ENCODE data around the gene MFSD8. TPM values are rescaled to one million over a fixed set of nuclear protein-coding genes. Genes with fewer than 3 reads are reported as not detected.
A peak's percentile ranks its signal among the peaks of the same experiment; 100 is the strongest.
"Not testable (repeated sequence)": the region's sequence is repeated elsewhere in the genome, so short reads cannot be mapped to it uniquely, and the experiment has no call there.

Gene MFSD8
- total RNA-seq, 1 experiment from 2014 or later = 16.6 TPM

GRCh38 chr4:127967141-127967775 is 2.3 kb upstream of the MFSD8 start:
- ChIA-PET POLR2A (ENCODE audit: low non-redundant PET) (no interaction called here), CTCF (no interaction called here)
- Histone ChIP-seq H3K4me3 (ENCODE audit: low read depth, low read length, poor library complexity, severe bottlenecking) (no peak overlapping the region), H3K9me3 (ENCODE audit: low read depth, low read length, poor library complexity, severe bottlenecking) (no peaks in the 10 kb centered on the region), H3K27ac (ENCODE audit: low read depth, low read length, poor library complexity, severe bottlenecking) (no peak overlapping the region), H3K27me3 (replicated peaks; ENCODE audit: insufficient read depth, low read depth, low read length, poor library complexity) (no peaks in the 10 kb centered on the region), H3K36me3 (ENCODE audit: insufficient read depth, low read length, poor library complexity, severe bottlenecking) (no peaks in the 10 kb centered on the region), H3K4me1 (ENCODE audit: insufficient read depth, low read length, poor library complexity, severe bottlenecking) (no peaks in the 10 kb centered on the region)
- no peak for DNase-seq (ENCODE audit: low spot score)
- TF ChIP-seq EZH2 (IDR thresholded peaks at IDR 0.05; ENCODE audit: borderline replicate concordance, low read depth, low read length, poor library complexity, severe bottlenecking) = no peak
- no peak for TF ChIP-seq CTCF (conservative IDR thresholded peaks at IDR 0.05; ENCODE audit: low read depth, low read length)
- no TSS peak for BruUV-seq (replicated peaks)
- intact Hi-C loops (cut with micrococcal nuclease; ENCODE audit: unreplicated experiment) = no loop called here

GRCh38 chr4:127965803-127966175 is 816 bp upstream of the MFSD8 start:
- CTCF ChIA-PET = no interaction called here
- no TSS peak for BruUV-seq (replicated peaks)
- Histone ChIP-seq H3K36me3 (ENCODE audit: insufficient read depth, low read length, poor library complexity, severe bottlenecking) (no peaks in the 10 kb centered on the region), H3K27me3 (replicated peaks; ENCODE audit: insufficient read depth, low read depth, low read length, poor library complexity) (no peaks in the 10 kb centered on the region), H3K27ac (ENCODE audit: low read depth, low read length, poor library complexity, severe bottlenecking) (peak overlapping the region; percentile 86), H3K9me3 (ENCODE audit: low read depth, low read length, poor library complexity, severe bottlenecking) (no peaks in the 10 kb centered on the region), H3K4me1 (ENCODE audit: insufficient read depth, low read length, poor library complexity, severe bottlenecking) (no peaks in the 10 kb centered on the region), H3K4me3 (ENCODE audit: low read depth, low read length, poor library complexity, severe bottlenecking) (peak overlapping the region; percentile 76)
- peak; percentile 31 for DNase-seq (ENCODE audit: low spot score)
- intact Hi-C loops (cut with micrococcal nuclease; ENCODE audit: unreplicated experiment) = no loop called here
- no peak for TF ChIP-seq CTCF (conservative IDR thresholded peaks at IDR 0.05; ENCODE audit: low read depth, low read length)
- TF ChIP-seq EZH2 (IDR thresholded peaks at IDR 0.05; ENCODE audit: borderline replicate concordance, low read depth, low read length, poor library complexity, severe bottlenecking) = no peak
- POLR2A ChIA-PET (ENCODE audit: low non-redundant PET) = no interaction called here

GRCh38 chr4:127964426-127965061 is 429 bp downstream of the MFSD8 start:
- BruUV-seq (replicated peaks); DNase-seq (ENCODE audit: low spot score); CTCF ChIA-PET; H3K9me3 ChIP-seq (ENCODE audit: low read depth, low read length, poor library complexity, severe bottlenecking); POLR2A ChIA-PET (ENCODE audit: low non-redundant PET); intact Hi-C loops (cut with micrococcal nuclease; ENCODE audit: unreplicated experiment); H3K36me3 ChIP-seq (ENCODE audit: insufficient read depth, low read length, poor library complexity, severe bottlenecking); H3K27me3 ChIP-seq (replicated peaks; ENCODE audit: insufficient read depth, low read depth, low read length, poor library complexity); H3K4me1 ChIP-seq (ENCODE audit: insufficient read depth, low read length, poor library complexity, severe bottlenecking): not testable (repeated sequence)
- peak overlapping the region; percentile 86 for H3K27ac ChIP-seq (ENCODE audit: low read depth, low read length, poor library complexity, severe bottlenecking)
- H3K4me3 ChIP-seq (ENCODE audit: low read depth, low read length, poor library complexity, severe bottlenecking) = peak overlapping the region; percentile 76

GRCh38 chr4:127963633-127964398 is 1.2 kb downstream of the MFSD8 start:
- H3K27me3 ChIP-seq (replicated peaks; ENCODE audit: insufficient read depth, low read depth, low read length, poor library complexity); CTCF ChIA-PET; POLR2A ChIA-PET (ENCODE audit: low non-redundant PET); BruUV-seq (replicated peaks); H3K4me1 ChIP-seq (ENCODE audit: insufficient read depth, low read length, poor library complexity, severe bottlenecking); H3K27ac ChIP-seq (ENCODE audit: low read depth, low read length, poor library complexity, severe bottlenecking); DNase-seq (ENCODE audit: low spot score); intact Hi-C loops (cut with micrococcal nuclease; ENCODE audit: unreplicated experiment); H3K9me3 ChIP-seq (ENCODE audit: low read depth, low read length, poor library complexity, severe bottlenecking); H3K36me3 ChIP-seq (ENCODE audit: insufficient read depth, low read length, poor library complexity, severe bottlenecking): not testable (repeated sequence)
- H3K4me3 ChIP-seq (ENCODE audit: low read depth, low read length, poor library complexity, severe bottlenecking) = peak overlapping the region; percentile 76
